Astrocyte (in vitro differentiated cells and primary cell): Measurements from ENCODE around the gene AMBP.

Experiments used
- EZH2 ChIP-seq: IDR thresholded peaks from 2 replicates; pipeline ENCODE4 v1.6.1; 2012; ENCODE audit warnings: mild to moderate bottlenecking, low read length, inconsistent platforms; ENCODE audit not compliant: insufficient read depth
- TF ChIP-seq, protein P1 (sequence below): IDR thresholded peaks from 2 replicates; pipeline ENCODE4 v1.5.1; 2011; ENCODE audit warnings: low read depth, mild to moderate bottlenecking, inconsistent platforms, low read length, moderate library complexity; ENCODE audit not compliant: insufficient read depth

DNA sequence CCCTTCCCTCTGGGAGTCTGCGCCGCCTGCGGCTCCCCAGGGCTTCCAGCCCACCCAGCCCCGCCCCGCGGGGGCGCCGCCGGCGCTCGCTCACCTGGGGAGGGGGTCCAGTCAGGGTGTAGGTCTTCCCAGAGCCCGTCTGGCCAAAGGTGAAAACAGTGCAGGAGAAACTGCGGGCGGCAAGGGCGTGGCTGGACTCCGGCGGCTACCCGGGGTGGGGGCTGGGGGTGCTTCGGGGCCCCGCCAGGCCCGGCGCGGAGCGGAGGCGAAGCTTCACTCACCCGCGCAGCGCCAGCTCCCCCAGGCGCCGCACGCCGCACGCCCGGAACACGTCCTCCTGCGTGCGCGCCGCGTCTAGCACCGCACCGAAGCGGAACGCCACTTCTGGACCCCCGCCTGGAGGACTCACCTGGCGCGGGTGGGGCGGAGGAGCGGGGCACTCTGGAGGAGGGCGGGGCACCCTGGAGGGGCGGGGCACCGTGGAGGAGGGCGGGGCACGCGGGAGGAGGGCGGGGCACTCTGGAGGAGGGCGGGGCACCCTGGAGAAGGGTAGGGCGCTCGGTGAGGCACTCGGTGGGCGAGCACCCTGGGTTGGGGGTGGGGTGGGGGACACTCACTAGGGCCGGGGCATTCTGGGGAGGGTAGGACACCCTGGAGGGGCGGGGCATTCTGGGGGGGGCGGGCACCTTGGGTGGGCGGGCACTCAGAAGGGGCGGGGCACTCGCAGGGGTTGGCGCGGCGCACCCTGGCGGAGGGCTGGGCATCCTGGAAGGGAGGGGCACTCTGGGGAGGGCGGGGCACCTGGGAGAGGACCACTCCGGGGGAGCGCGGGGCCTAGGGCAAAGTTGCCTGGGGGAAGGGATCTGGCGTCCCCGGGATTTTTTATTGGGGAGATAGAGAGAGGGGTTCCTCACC is 20.2 kb upstream of the AMBP start:
- no peak for TF ChIP-seq EZH2
- TF ChIP-seq, protein P1, sequence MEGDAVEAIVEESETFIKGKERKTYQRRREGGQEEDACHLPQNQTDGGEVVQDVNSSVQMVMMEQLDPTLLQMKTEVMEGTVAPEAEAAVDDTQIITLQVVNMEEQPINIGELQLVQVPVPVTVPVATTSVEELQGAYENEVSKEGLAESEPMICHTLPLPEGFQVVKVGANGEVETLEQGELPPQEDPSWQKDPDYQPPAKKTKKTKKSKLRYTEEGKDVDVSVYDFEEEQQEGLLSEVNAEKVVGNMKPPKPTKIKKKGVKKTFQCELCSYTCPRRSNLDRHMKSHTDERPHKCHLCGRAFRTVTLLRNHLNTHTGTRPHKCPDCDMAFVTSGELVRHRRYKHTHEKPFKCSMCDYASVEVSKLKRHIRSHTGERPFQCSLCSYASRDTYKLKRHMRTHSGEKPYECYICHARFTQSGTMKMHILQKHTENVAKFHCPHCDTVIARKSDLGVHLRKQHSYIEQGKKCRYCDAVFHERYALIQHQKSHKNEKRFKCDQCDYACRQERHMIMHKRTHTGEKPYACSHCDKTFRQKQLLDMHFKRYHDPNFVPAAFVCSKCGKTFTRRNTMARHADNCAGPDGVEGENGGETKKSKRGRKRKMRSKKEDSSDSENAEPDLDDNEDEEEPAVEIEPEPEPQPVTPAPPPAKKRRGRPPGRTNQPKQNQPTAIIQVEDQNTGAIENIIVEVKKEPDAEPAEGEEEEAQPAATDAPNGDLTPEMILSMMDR = no peak
